Small intestine (tissue), 7 donors: ENCODE data around the gene ASCL2. TPM values are rescaled to one million over a fixed set of nuclear protein-coding genes. Genes with fewer than 3 reads are reported as not detected.

Source experiments
- DNase-seq, 2 donors: peaks; one replicate each; pipeline versions ENCODE4 v3.0.0 to v3.0.0-alpha.2; 2013
- FAIRE-seq: peaks from 2 replicates; lab custom pipeline; 2012; peaks lifted over from hg19 to GRCh38; lab: Jason Lieb, UNC
- H3K27ac ChIP-seq, 3 donors: one replicate each; pipeline ENCODE4 v1.5.1; 2013; ENCODE audit warnings: low read length in 2 of 3, mild to moderate bottlenecking in 2 of 3, control low read depth in 1 of 3, inconsistent platforms in 1 of 3, low read depth in 1 of 3, moderate library complexity in 1 of 3
- H3K27me3 ChIP-seq, 3 donors: one replicate each; pipeline ENCODE4 v1.6.1; 2013; ENCODE audit warnings: low read length in 3 of 3, inconsistent platforms in 1 of 3; ENCODE audit not compliant: control insufficient read depth in 3 of 3, insufficient read depth in 3 of 3
- H3K36me3 ChIP-seq, 3 donors: one replicate each; pipeline ENCODE4 v1.6.1; 2013; ENCODE audit warnings: low read length in 3 of 3, inconsistent platforms in 1 of 3, low read depth in 1 of 3, mild to moderate bottlenecking in 1 of 3, moderate library complexity in 1 of 3; ENCODE audit not compliant: control insufficient read depth in 3 of 3, insufficient read depth in 2 of 3
- H3K4me1 ChIP-seq, 3 donors: one replicate each; pipeline ENCODE4 v1.6.1; 2013; ENCODE audit warnings: low read length in 2 of 3, inconsistent platforms in 1 of 3, low read depth in 1 of 3, mild to moderate bottlenecking in 1 of 3, moderate library complexity in 1 of 3; ENCODE audit not compliant: control insufficient read depth in 3 of 3, insufficient read depth in 2 of 3
- H3K4me3 ChIP-seq, 3 donors: one replicate each; pipeline ENCODE4 v1.5.1; 2013; ENCODE audit warnings: low read length in 3 of 3, control low read depth in 1 of 3, inconsistent platforms in 1 of 3, low read depth in 1 of 3, mild to moderate bottlenecking in 1 of 3, moderate library complexity in 1 of 3
- H3K9me3 ChIP-seq, 2 donors: one replicate each; pipeline ENCODE4 v1.6.1; 2013; ENCODE audit warnings: low read depth in 1 of 2, low read length in 1 of 2; ENCODE audit not compliant: control insufficient read depth in 2 of 2, insufficient read depth in 1 of 2
- WGBS, 3 donors: extraction: QIAGEN DNeasy Blood & Tissue Kit; methylation state at CpG; one replicate each; pipeline ENCODE4 v1.1.7; 2013; 5-methylcytosine and 5-hydroxymethylcytosine counted together
- polyA plus RNA-seq, 4 donors: library from polyadenylated mRNA; stranded (reverse) in 3 of 4; unstranded in 1 of 4; fragments of 200-250 nt in 3 of 4; fragments of 120-200 nt in 1 of 4; gene quantifications; one replicate each; pipeline versions ENCODE4 v1.2.1 to v1.2.3, GENCODE V29; 2013
- donor health status: healthy with polysubstance abuse.
- donor health status: control.
- donor health status: control.
- donor health status: Bipolar disorder and iron deficiency.
- donor health status: healthy.

The ASCL2 gene
- polyA plus RNA-seq, 4 donors: 0.89 to 16.5 (median 9.4) TPM

DNA sequence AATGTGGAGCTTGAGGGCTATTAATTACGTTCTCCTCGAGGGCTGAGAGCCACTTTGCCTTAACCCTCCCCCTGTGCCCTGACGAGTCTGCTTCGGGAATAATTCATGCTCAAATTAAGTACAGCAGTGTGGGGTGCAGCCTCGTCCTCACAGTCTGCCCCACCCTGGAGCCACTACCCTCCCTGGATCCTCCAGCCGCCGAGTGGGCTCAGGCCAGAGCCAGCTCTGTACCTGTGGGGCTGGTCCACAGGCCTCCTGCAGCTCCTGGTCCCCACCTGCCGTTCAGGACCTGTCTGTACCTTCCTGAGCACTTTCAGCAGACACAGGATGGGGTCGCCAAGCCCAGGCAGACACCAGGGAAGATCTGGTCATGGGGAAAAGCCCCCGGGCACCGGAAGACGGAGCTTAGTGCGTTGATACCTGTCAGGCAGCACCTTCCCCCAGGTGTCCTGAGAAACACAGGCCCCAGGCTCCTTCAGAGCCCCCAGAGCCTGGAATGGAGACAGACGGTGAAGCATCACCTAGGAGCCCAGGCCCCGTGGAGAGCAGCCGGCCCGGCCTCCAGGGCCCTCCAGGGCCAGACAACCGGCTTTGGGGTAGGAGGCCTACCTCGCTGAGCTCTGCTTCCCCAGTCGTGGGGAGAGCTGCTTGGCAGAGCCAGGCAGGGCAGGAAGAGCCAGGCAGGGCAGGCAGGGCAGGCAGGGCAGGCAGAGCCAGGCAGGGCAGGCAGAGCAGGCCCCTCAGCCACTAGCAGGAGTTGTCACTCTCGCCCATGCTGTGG, 41.2 kb upstream of the ASCL2 start:
- DNase-seq: no peak

DNA sequence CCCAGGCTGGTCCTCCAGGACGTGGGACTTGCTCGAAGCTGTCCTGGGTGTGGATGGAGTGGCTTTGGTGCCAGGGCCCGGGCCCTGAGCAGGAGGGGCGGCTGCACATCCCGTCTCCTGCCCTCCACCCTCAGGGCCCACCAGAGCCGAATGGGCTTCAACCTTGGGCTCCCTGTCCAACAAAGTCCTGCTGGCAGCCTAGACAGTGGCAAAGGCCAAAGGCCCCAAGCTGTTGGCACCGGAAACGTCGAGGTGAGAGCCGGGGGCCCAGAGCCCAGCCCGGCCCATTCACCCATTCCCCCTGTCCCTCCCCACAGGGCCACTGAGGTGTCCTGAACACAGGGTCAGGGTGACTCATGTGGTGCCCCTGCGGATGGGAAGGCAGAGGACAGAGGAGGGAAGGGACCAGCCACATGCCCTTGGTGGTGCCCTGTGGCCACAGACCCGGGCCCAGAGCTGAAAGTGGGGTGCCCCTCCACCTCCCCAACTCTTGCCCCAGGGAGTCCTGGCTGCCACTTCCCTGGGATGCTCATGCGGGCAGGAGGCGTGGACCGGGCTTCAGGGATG, 40.5 kb upstream of the ASCL2 start:
- DNase-seq: no peak
- no peaks in the 10 kb centered on the region for H3K27me3 ChIP-seq
- peaks cover 0 to 20% (median 3%) of the 10 kb centered on the region in 3 donors for H3K4me1 ChIP-seq
- H3K4me3 ChIP-seq: no peak overlapping the region
- H3K27ac ChIP-seq: no peak overlapping the region
- no peaks in the 10 kb centered on the region for H3K36me3 ChIP-seq
- no peak for FAIRE-seq
- 63 to 88% (median 76%) methylated on average over 16 of the region's 16 CpGs for WGBS, 3 donors
- H3K9me3 ChIP-seq: no peaks in the 10 kb centered on the region

More for the DNA sequence above, 41.2 kb upstream of the ASCL2 start:
- no peak for FAIRE-seq
- Histone ChIP-seq H3K36me3 (no peaks in the 10 kb centered on the region), H3K4me1 (peaks cover 0 to 13% (median 3%) of the 10 kb centered on the region in 3 donors), H3K27ac (no peak overlapping the region), H3K9me3 (no peaks in the 10 kb centered on the region), H3K4me3 (no peak overlapping the region), H3K27me3 (no peaks in the 10 kb centered on the region)
- 75 to 80% (median 78%) methylated on average over 21 of the region's 21 CpGs for WGBS, 3 donors

DNA sequence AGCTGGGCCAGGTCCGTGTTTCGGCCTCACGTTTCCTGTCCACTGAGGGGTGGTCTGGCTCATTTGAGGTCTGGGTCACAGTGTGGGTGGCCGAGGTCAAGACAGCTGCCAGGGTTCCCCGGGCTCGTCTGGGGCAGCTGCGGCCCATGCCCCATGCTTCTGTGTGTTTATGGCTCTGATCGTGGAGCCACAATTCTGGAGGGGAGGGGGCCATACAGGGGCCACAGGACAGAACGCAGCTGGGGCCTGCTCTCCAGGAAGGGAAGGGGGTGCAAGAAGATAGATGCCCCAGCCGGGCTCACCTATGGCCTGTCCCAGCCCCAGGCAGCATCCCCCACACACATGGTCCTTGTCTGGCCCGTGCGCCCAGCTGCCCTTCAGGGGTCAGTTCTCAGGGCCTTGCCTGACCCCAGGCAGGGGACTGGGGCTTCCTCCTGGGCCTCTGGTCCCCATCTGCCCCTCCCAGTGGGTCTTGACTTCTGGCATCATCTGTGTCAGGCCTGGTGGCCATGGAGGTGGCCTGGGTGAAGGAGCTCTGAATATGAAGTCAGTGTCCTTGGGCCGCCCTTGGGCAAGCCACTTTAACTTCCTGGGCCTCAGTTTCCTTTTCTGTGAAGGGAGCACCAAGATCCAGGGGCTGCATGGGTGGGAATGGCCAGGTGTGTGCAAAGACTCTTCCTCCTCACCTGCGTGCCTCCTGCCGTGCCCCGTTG, 39.8 kb upstream of the ASCL2 start:
- no peak for DNase-seq
- WGBS, 3 donors: 79 to 80% (median 79%) methylated on average over 15 to 16 of the region's 16 CpGs

DNA sequence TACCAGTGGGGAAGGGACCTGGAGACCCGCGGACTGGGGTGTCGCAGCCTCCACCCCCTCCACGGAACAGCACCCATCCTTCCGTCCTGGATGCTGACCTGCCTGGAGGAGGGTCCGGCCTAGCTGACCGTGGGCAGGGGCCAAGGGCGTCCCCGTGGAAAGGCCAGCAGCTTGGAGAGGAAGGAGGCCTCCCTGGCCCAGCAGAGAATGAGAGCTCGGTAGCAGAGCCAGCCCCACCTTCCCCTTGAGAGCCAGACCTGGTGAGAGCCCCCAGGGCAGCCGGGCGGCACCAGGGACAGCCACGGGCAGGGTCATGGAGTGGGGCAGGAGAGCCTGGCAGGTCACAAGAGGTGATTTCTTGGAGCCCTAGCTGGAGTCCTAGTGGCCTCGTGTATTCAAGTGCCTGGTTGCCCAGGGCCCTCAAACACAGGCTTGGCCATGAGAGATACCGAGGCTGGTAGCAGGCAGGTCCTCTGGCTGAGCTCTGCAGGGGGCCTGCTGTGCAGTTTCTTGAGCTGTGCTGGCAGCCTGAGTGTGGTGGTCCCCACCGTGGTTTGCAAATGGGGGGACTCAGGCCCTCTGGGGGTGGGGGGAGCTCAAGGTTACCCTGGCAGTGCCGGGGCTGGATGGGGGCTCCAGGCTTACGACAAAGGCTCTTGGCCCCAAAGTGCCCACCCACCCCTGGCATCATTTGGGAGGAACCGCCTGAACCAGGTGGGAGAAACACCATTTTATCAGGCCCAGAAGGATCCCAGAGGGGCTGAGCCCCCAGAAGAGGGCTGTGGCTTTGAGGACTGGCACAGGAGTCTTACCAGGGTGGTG, 39.1 kb upstream of the ASCL2 start:
- WGBS, 3 donors: 75 to 83% (median 82%) methylated on average over 19 of the region's 19 CpGs

More for the DNA sequence above, 39.8 kb upstream of the ASCL2 start:
- no peak for FAIRE-seq
- no peak overlapping the region for H3K27ac ChIP-seq
- peaks cover 0 to 3% (median 0%) of the 10 kb centered on the region in 3 donors for H3K36me3 ChIP-seq
- H3K9me3 ChIP-seq: no peaks in the 10 kb centered on the region
- peaks cover 0 to 26% (median 3%) of the 10 kb centered on the region in 3 donors for H3K4me1 ChIP-seq
- H3K4me3 ChIP-seq: no peak overlapping the region
- H3K27me3 ChIP-seq: no peaks in the 10 kb centered on the region

DNA sequence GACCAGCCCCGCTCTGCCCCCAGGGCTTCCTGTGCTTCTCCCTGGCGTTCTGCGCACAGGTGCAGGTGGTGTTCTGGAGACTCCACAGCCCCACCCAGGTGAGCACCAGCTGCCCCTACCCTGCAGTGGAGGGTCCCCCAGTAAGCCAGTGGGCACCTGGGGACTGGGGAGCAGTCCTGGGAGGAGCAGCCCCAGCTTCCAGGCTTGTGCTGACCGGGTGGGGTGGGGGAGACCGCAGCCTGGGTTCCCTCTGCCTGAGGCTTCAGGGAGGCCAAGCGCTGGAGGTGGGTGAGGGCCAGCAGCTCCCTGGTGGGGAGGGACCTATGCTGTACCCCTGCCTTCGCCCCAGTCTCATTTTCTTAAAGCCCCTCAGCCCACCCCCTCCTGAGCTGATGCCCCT, 38.3 kb upstream of the ASCL2 start:
- no peak overlapping the region for H3K27ac ChIP-seq
- FAIRE-seq (no peak), DNase-seq (no peak)
- H3K36me3 ChIP-seq: peaks cover 0 to 7% (median 0%) of the 10 kb centered on the region in 3 donors
- H3K4me1 ChIP-seq: peaks cover 0 to 34% (median 0%) of the 10 kb centered on the region in 3 donors
- 70 to 91% (median 74%) methylated on average over 5 to 7 of the region's 7 CpGs for WGBS, 3 donors
- no peak overlapping the region for H3K4me3 ChIP-seq
- no peaks in the 10 kb centered on the region for H3K9me3 ChIP-seq
- no peaks in the 10 kb centered on the region for H3K27me3 ChIP-seq

More for the DNA sequence above, 39.1 kb upstream of the ASCL2 start:
- no peak overlapping the region for H3K4me3 ChIP-seq
- H3K9me3 ChIP-seq: no peaks in the 10 kb centered on the region
- no peak for DNase-seq
- no peak for FAIRE-seq
- no peaks in the 10 kb centered on the region for H3K27me3 ChIP-seq
- H3K36me3 ChIP-seq: peaks cover 0 to 7% (median 0%) of the 10 kb centered on the region in 3 donors
- peaks cover 0 to 30% (median 0%) of the 10 kb centered on the region in 3 donors for H3K4me1 ChIP-seq
- no peak overlapping the region for H3K27ac ChIP-seq

DNA sequence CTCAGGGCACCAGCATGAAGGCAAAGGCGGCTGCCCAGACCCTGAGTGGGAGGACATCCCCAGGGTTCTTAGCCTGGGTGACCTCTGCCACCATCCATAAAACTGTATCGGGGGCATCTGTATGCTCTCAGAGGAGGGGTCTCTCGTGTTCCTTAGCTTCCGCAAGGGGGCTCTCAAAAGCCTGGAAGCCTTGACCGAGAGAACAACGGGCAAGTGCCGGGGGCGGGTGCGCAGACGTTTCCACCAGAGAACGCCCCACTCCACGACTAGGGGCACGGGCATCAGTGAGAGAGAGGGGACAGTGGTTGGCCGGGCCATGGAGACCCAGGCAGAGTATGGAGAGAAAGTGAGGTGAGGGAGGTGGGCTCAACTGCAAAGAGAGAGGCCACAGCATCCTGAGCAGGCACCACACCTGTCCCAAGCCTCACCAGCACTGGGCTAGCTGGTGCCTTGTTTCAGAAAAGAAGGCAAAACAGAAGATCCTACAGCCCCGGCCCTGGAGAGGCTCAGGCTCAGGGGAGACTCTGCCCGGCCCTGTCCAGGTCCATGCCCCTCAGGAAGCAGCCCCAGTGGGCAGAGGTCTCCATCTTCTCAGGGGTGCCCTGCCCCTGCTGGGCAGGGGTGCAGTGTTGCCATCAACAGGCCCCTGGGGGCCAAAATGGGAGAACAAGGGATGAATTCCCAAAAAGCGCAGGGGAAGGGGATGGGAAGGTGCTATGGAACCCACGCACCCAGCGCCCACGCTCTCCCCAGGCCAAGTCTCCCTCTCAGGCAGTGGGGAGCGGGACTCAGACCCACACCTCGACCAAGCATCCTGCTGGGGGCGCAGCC, 37.3 kb upstream of the ASCL2 start:
- Histone ChIP-seq H3K27me3 (no peaks in the 10 kb centered on the region), H3K4me3 (no peak overlapping the region), H3K27ac (peak overlapping the region in 2 of 3 donors; percentile 19 to 65), H3K9me3 (no peaks in the 10 kb centered on the region), H3K36me3 (peaks cover 0 to 7% (median 0%) of the 10 kb centered on the region in 3 donors), H3K4me1 (peaks cover 0 to 44% (median 0%) of the 10 kb centered on the region in 3 donors)
- 77 to 90% (median 86%) methylated on average over 21 to 23 of the region's 23 CpGs for WGBS, 3 donors
- FAIRE-seq (no peak), DNase-seq (no peak)

DNA sequence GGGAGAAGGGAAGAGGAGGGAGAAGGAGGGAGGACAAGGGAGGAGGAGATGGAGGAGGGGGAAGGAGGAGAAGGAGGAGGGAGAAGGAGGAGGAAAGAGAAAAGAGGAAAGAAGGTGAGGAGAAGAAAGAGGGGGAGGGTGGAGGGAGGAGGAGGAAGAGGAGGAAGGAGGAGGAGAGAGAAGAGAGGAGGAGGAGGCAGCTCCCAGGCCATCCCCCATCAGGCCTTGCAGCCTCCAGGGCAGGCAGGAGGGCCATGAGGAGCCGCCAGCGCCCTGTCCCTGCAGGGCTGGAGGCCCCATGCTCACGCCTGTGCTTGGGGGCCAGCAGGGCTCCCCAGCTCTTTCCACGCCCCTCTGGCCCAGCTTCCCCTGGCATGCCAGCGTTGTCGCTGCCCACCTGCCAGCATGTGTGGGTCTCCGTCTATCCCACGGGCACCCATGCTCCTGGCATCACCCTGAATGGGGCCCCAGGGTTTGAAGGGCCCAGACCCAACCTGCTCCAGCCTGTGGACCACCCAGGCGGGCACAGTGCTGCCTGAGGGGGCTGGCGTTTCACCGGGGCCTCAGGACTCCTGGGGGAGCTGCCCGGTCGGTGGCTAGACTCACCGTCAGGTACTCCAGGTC, 36.6 kb upstream of the ASCL2 start:
- H3K27me3 ChIP-seq: no peaks in the 10 kb centered on the region
- DNase-seq (no peak), FAIRE-seq (no peak)
- no peak overlapping the region for H3K4me3 ChIP-seq
- peak overlapping the region in 2 of 3 donors; percentile 21 to 65 for H3K27ac ChIP-seq
- peaks cover 0 to 51% (median 0%) of the 10 kb centered on the region in 3 donors for H3K4me1 ChIP-seq
- 57 to 67% (median 60%) methylated on average over 14 of the region's 14 CpGs for WGBS, 3 donors
- no peaks in the 10 kb centered on the region for H3K9me3 ChIP-seq
- H3K36me3 ChIP-seq: peaks cover 0 to 7% (median 0%) of the 10 kb centered on the region in 3 donors
